ENCODE results near the gene AGO1. TPM values are rescaled to one million over a fixed set of nuclear protein-coding genes. Genes with fewer than 3 reads are reported as not detected.
"Not testable (repeated sequence)": the region's sequence is repeated elsewhere in the genome, so short reads cannot be mapped to it uniquely, and the experiment has no call there.

The AGO1 gene
- total RNA-seq, 1 donor from 2014 or later: 35.1 TPM

- Mint-ChIP-seq H3K27ac (ENCODE audit: unreplicated experiment) (no peak overlapping the region), H3K27me3 (ENCODE audit: low read depth, unreplicated experiment) (no peaks in the 10 kb centered on the region), H3K4me1 (ENCODE audit: low read depth, unreplicated experiment) (no peaks in the 10 kb centered on the region), H3K4me3 (ENCODE audit: unreplicated experiment) (no peak overlapping the region), H3K9me3 (ENCODE audit: unreplicated experiment) (no peaks in the 10 kb centered on the region), H3K36me3 (ENCODE audit: low read depth, unreplicated experiment) (peaks cover 7% of the 10 kb centered on the region)
- H3K27me3 ChIP-seq (ENCODE audit: insufficient read depth, low read length): no peaks in the 10 kb centered on the region
- H3K79me2 ChIP-seq (ENCODE audit: insufficient read depth, low read length): peaks cover 23% of the 10 kb centered on the region
- TF ChIP-seq CTCF (IDR thresholded peaks at IDR 0.05; ENCODE audit: insufficient read depth, low read depth, low read length) (no peak), EZH2 (IDR thresholded peaks at IDR 0.05; ENCODE audit: insufficient read depth, low read length) (no peak)
- peaks cover 5% of the 10 kb centered on the region for H3K36me3 ChIP-seq (ENCODE audit: insufficient read depth, low read length)
- no peak overlapping the region for H2AFZ ChIP-seq (ENCODE audit: low read depth, low read length)
- H3K27ac ChIP-seq (ENCODE audit: low read depth, low read length): no peak overlapping the region
- peaks cover 4% of the 10 kb centered on the region for H4K20me1 ChIP-seq (ENCODE audit: insufficient read depth, low read length)
- no peak overlapping the region for H3K4me2 ChIP-seq (ENCODE audit: low read length)
- H3K4me1 ChIP-seq (ENCODE audit: insufficient read depth, low read length): no peaks in the 10 kb centered on the region
- H3K9ac ChIP-seq (ENCODE audit: low read length): no peak overlapping the region
- FAIRE-seq (no peak), DNase-seq (ENCODE audit: low read depth) (no peak)
- H3K4me3 ChIP-seq (ENCODE audit: insufficient read depth, low read depth, low read length): no peak overlapping the region
- no peaks in the 10 kb centered on the region for H3K9me3 ChIP-seq (ENCODE audit: insufficient read depth, low read depth, low read length)
Measured at GRCh38 chr1:35968396-35968795, 85.4 kb downstream of the AGO1 start.

- H2AFZ ChIP-seq (ENCODE audit: low read depth, low read length): no peak overlapping the region
- no peaks in the 10 kb centered on the region for H3K4me1 Mint-ChIP-seq (ENCODE audit: low read depth, unreplicated experiment)
- H4K20me1 ChIP-seq (ENCODE audit: insufficient read depth, low read length): no peaks in the 10 kb centered on the region
- no peaks in the 10 kb centered on the region for H3K27me3 Mint-ChIP-seq (ENCODE audit: low read depth, unreplicated experiment)
- no peak overlapping the region for H3K4me3 Mint-ChIP-seq (ENCODE audit: unreplicated experiment)
- peaks cover 5% of the 10 kb centered on the region for H3K36me3 ChIP-seq (ENCODE audit: insufficient read depth, low read length)
- H3K4me2 ChIP-seq (ENCODE audit: low read length): no peak overlapping the region
- DNase-seq (ENCODE audit: low read depth) (no peak), FAIRE-seq (no peak)
- H3K79me2 ChIP-seq (ENCODE audit: insufficient read depth, low read length): peaks cover 9% of the 10 kb centered on the region
- no peaks in the 10 kb centered on the region for H3K27me3 ChIP-seq (ENCODE audit: insufficient read depth, low read length)
- H3K27ac ChIP-seq (ENCODE audit: low read depth, low read length): no peak overlapping the region
- H3K9ac ChIP-seq (ENCODE audit: low read length): no peak overlapping the region
- TF ChIP-seq CTCF (IDR thresholded peaks at IDR 0.05; ENCODE audit: insufficient read depth, low read depth, low read length) (no peak), EZH2 (IDR thresholded peaks at IDR 0.05; ENCODE audit: insufficient read depth, low read length) (no peak)
- no peak overlapping the region for H3K27ac Mint-ChIP-seq (ENCODE audit: unreplicated experiment)
- no peaks in the 10 kb centered on the region for H3K9me3 ChIP-seq (ENCODE audit: insufficient read depth, low read depth, low read length)
- H3K4me3 ChIP-seq (ENCODE audit: insufficient read depth, low read depth, low read length): no peak overlapping the region
- no peaks in the 10 kb centered on the region for H3K4me1 ChIP-seq (ENCODE audit: insufficient read depth, low read length)
- peaks cover 10% of the 10 kb centered on the region for H3K36me3 Mint-ChIP-seq (ENCODE audit: low read depth, unreplicated experiment)
- no peaks in the 10 kb centered on the region for H3K9me3 Mint-ChIP-seq (ENCODE audit: unreplicated experiment)
Measured at GRCh38 chr1:35971601-35972000, 88.6 kb downstream of the AGO1 start.

GRCh38 chr1:35972631-35973030 lies 89.6 kb downstream of the AGO1 start:
- H3K4me1 Mint-ChIP-seq (ENCODE audit: low read depth, unreplicated experiment); H3K9me3 Mint-ChIP-seq (ENCODE audit: unreplicated experiment); H3K4me3 ChIP-seq (ENCODE audit: insufficient read depth, low read depth, low read length); H3K27me3 ChIP-seq (ENCODE audit: insufficient read depth, low read length); H3K4me3 Mint-ChIP-seq (ENCODE audit: unreplicated experiment); FAIRE-seq; H3K79me2 ChIP-seq (ENCODE audit: insufficient read depth, low read length); H3K27me3 Mint-ChIP-seq (ENCODE audit: low read depth, unreplicated experiment); H4K20me1 ChIP-seq (ENCODE audit: insufficient read depth, low read length); H3K9me3 ChIP-seq (ENCODE audit: insufficient read depth, low read depth, low read length); H3K4me2 ChIP-seq (ENCODE audit: low read length); H3K36me3 ChIP-seq (ENCODE audit: insufficient read depth, low read length); H3K36me3 Mint-ChIP-seq (ENCODE audit: low read depth, unreplicated experiment); H3K9ac ChIP-seq (ENCODE audit: low read length); H2AFZ ChIP-seq (ENCODE audit: low read depth, low read length); H3K27ac ChIP-seq (ENCODE audit: low read depth, low read length); H3K4me1 ChIP-seq (ENCODE audit: insufficient read depth, low read length); H3K27ac Mint-ChIP-seq (ENCODE audit: unreplicated experiment): not testable (repeated sequence)
- peak; percentile 1 for DNase-seq (ENCODE audit: low read depth)
